GM23248 (cell line): ENCODE measurements around the gene BRCA1. TPM values are rescaled to one million over a fixed set of nuclear protein-coding genes. Genes with fewer than 3 reads are reported as not detected.
"Not testable (repeated sequence)": the region's sequence is repeated elsewhere in the genome, so short reads cannot be mapped to it uniquely, and the experiment has no call there.

Source experiments
- DNase-seq: peaks from one replicate; pipeline ENCODE4 v3.0.0-alpha.2; 2015
- H2AFZ ChIP-seq: fragments of 200-600 bp; sonication (generic); 2 replicates; pipeline ENCODE4 v1.6.1; 2016; ENCODE audit warnings: antibody characterized with exemption
- H3F3A ChIP-seq: fragments of 200-600 bp; sonication (generic); 2 replicates; pipeline ENCODE4 v1.6.1; 2016; ENCODE audit warnings: mild to moderate bottlenecking, antibody characterized with exemption, mixed run types; ENCODE audit not compliant: insufficient read depth
- H3K27ac ChIP-seq: fragments of 200-600 bp; sonication (generic); 2 replicates; pipeline ENCODE4 v1.5.1; 2016; ENCODE audit warnings: mild to moderate bottlenecking
- H3K27me3 ChIP-seq: fragments of 200-600 bp; sonication (generic); replicated peaks from 2 replicates; pipeline ENCODE4 v1.6.1; 2016; ENCODE audit warnings: mild to moderate bottlenecking; ENCODE audit not compliant: insufficient read depth
- H3K36me3 ChIP-seq: fragments of 200-600 bp; sonication (generic); 2 replicates; pipeline ENCODE4 v1.6.1; 2016; ENCODE audit warnings: low read depth, mild to moderate bottlenecking
- H3K4me1 ChIP-seq: fragments of 200-600 bp; sonication (generic); 2 replicates; pipeline ENCODE4 v1.6.1; 2016; ENCODE audit warnings: mild to moderate bottlenecking; ENCODE audit not compliant: insufficient read depth
- H3K4me2 ChIP-seq: fragments of 200-600 bp; sonication (generic); one replicate; pipeline ENCODE4 v1.6.1; 2016; ENCODE audit warnings: mild to moderate bottlenecking; ENCODE audit not compliant: unreplicated experiment
- H3K4me3 ChIP-seq: fragments of 200-600 bp; sonication (generic); 2 replicates; pipeline ENCODE4 v1.5.1; 2016; ENCODE audit warnings: mild to moderate bottlenecking
- H3K79me2 ChIP-seq: fragments of 200-600 bp; sonication (generic); 2 replicates; pipeline ENCODE4 v1.6.1; 2016; ENCODE audit warnings: mild to moderate bottlenecking; ENCODE audit not compliant: insufficient read depth
- H3K9ac ChIP-seq: fragments of 200-600 bp; sonication (generic); 2 replicates; pipeline ENCODE4 v1.6.1; 2016; ENCODE audit warnings: mild to moderate bottlenecking
- H3K9me2 ChIP-seq: fragments of 200-600 bp; sonication (generic); 2 replicates; pipeline ENCODE4 v1.6.1; 2016; ENCODE audit warnings: mixed run types, mild to moderate bottlenecking, moderate library complexity; ENCODE audit not compliant: insufficient read depth
- H3K9me3 ChIP-seq: fragments of 200-600 bp; sonication (generic); one replicate; pipeline ENCODE4 v1.6.1; 2017; ENCODE audit warnings: low read depth
- H4K20me1 ChIP-seq: fragments of 200-600 bp; sonication (generic); 2 replicates; pipeline ENCODE4 v1.6.0; 2016; ENCODE audit not compliant: insufficient read depth
- EZH2 ChIP-seq: fragments of 200-600 bp; sonication (generic); IDR thresholded peaks from 2 replicates; pipeline ENCODE4 v1.6.1; 2018; ENCODE audit warnings: antibody characterized with exemption, mild to moderate bottlenecking; ENCODE audit not compliant: insufficient read depth, poor library complexity, severe bottlenecking
- EZH2phosphoT487 ChIP-seq: fragments of 200-600 bp; sonication (generic); IDR thresholded peaks from 2 replicates; pipeline ENCODE4 v1.6.1; 2018; ENCODE audit warnings: antibody characterized with exemption, moderate library complexity, mild to moderate bottlenecking, low read depth; ENCODE audit not compliant: insufficient read depth
- WGBS, 2 experiments: methylation state at CpG; one replicate each; pipeline ENCODE4 v1.1.6; 2015 to 2017; ENCODE audit warnings: low lambda C conversion rate in 2 of 2, low coverage in 1 of 2; ENCODE audit errors: missing lambda C conversion rate in 2 of 2; 5-methylcytosine and 5-hydroxymethylcytosine counted together
- in situ Hi-C: fragments of 300-500 bp; cut with MboI; formaldehyde crosslinking; loops from 2 replicates; pipeline ENCODE4 v1.15.0; 2020
- polyA plus RNA-seq: library from polyadenylated mRNA; unstranded; fragments of >200 nt; fragmentation: Nextera tagmentation; extraction: Ambion mirVana; gene quantifications from 2 replicates; pipeline ENCODE4 v1.2.1, GENCODE V29; 2016
- total RNA-seq: library from RNA; depleted of rRNA; stranded (reverse); fragments of >200 nt; shearing (Covaris generic); gene quantifications from 2 replicates; pipeline ENCODE4 v1.2.3, GENCODE V29; 2014

The BRCA1 gene
- total and polyA plus RNA-seq, 2 experiments from 2014 or later: 12.7 to 13.6 TPM

DNA sequence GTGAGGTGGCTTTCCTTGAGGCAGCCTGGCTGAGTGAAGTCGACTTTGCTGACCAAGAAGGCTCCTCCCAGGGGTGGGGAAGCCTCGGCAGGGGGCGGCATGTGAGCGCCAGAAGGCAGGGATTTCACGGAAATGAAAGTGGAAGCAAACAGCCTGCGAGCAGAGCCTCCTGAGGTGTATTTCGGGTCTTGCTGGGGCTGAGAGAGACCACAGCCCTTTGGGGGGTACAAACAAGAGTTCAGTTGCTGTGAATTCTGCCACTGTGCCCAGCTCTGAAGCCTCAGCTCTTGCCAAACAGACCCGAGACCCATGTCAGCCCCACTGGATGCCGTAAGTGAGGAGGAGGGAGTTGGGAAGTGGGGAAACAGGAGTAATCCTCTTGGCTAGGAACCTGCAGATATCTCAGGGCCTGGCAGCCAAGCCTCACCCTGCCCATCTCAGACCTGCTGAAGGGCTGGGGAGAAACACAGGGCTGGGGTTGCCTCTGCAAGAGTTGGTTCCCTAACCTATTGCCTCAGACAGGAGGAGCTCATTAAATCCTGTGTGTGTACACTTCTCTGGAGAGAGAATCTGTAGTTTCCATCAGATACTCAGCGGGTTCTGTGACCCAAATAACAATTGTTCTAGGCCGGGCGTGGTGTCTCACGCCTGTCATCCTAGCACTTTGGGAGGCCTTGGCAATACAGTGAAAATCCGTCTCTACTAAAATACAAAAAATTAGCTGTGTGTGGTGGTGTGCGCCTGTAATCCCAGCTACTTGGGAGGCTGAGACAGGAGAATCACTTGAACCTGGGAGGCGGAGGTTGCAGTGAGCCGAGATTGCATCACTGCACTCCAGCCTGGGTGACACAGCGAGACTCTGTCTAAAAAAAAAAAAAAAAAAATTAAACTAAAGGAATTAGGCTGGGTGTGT, 118.3 kb downstream of the BRCA1 start, which contains the start of gene IFI35:
Gene IFI35 (plus strand): TSS at position 146 of the 913 bp plus-strand sequence. CDS start 164 bp downstream, at position 310.
- TF ChIP-seq EZH2 (no peak), EZH2phosphoT487 (no peak)
- H3K27me3 ChIP-seq: no peaks in the 10 kb centered on the region
- whole genome bisulfite sequencing, 2 experiments: 18 to 21% methylated on average over 18 of the region's 18 CpGs

DNA sequence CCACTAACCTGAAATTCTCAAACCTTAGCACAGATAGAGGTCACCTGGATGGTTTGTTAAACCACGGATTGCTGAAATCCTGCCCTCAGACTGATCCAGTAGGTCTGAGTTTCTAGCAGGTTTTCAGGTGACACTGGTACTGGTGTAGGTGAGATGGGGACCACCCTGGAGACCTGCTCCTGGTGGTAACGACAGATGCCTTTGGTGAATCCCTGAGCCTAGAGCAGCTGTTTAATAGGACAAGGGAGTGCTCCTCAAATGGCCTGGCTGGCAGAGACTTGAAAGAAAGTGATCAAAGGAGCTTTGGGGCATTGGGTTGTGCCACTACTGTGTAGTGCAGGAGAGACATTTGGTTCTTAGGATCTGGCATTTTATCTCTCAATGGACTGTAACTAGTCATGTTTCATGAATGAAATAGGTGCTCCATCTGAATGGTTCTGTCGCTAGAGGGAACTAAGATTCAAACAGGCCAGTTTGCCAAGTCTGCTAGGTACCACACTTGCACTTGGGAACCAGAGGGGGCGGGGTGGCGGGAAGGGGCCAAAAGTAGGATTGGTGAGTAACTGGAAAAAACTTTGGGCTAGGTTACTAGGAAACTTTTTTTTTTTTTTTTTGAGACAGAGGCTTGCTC, 121.5 kb downstream of the BRCA1 start:
- no peaks in the 10 kb centered on the region for H4K20me1 ChIP-seq
- in situ Hi-C loops: no loop called here
- peak overlapping the region; percentile 36; the same call in 1 of the 2 replicates for H3K27ac ChIP-seq
- no peaks in the 10 kb centered on the region for H3K27me3 ChIP-seq
- peaks cover 69% of the 10 kb centered on the region for H3F3A ChIP-seq
- no peak overlapping the region for H2AFZ ChIP-seq
- peak; percentile 67 for DNase-seq
- H3K9me3 ChIP-seq: no peaks in the 10 kb centered on the region
- H3K79me2 ChIP-seq: peaks cover 42% of the 10 kb centered on the region
- peak overlapping the region; percentile 6; the same call in 1 of the 2 replicates for H3K9ac ChIP-seq
- H3K36me3 ChIP-seq: peaks cover 38% of the 10 kb centered on the region
- no peak overlapping the region for H3K4me2 ChIP-seq
- TF ChIP-seq EZH2phosphoT487: no peak
- TF ChIP-seq EZH2: no peak
- WGBS, 2 experiments: 80 to 84% methylated on average over 5 of the region's 5 CpGs
- peaks cover 25% of the 10 kb centered on the region for H3K4me1 ChIP-seq
- no peak overlapping the region for H3K4me3 ChIP-seq
- no peaks in the 10 kb centered on the region for H3K9me2 ChIP-seq

More for the DNA sequence above, 118.3 kb downstream of the BRCA1 start, which contains the start of gene IFI35:
- Histone ChIP-seq H3K4me2 (peak within 1 kb of the TSS; percentile 82), H3K79me2 (peaks cover 14% of the 10 kb centered on the region; the same call in 1 of the 2 replicates), H2AFZ (peak within 1 kb of the TSS; percentile 84), H3K9me3 (no peaks in the 10 kb centered on the region), H3F3A (peaks cover 39% of the 10 kb centered on the region), H3K9me2 (no peaks in the 10 kb centered on the region), H3K36me3 (peaks cover 17% of the 10 kb centered on the region; the same call in 1 of the 2 replicates), H3K27ac (peak within 1 kb of the TSS; percentile 85), H4K20me1 (no peaks in the 10 kb centered on the region), H3K4me1 (peaks cover 10% of the 10 kb centered on the region), H3K9ac (peak within 1 kb of the TSS; percentile 86), H3K4me3 (peak within 1 kb of the TSS; percentile 82)
- in situ Hi-C loops: no loop called here
- DNase-seq: peak; percentile 93

DNA sequence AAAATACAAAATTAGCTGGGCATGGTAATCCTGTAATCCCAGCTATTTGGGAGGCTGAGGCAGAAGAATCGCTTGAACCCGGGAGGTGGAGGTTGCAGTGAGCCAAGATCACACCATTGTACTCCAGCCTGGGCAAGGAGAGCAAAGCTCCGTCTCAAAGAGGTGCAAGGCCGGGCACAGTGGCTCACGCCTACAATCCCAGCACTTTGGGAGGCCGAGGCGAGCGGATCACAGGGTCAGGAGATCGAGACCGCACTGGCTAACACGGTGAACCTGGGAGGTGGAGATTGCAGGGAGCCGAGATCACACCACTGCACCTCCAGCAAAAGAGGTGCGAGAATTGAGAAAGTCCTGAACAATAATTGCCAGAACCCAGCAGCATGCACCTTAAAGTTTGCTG, 124.3 kb downstream of the BRCA1 start:
- 89 to 93% methylated on average over 13 of the region's 13 CpGs for WGBS, 2 experiments
- Histone ChIP-seq H3K9ac (peak overlapping the region; percentile 97; the same call in 1 of the 2 replicates), H3F3A (peaks cover 68% of the 10 kb centered on the region), H3K36me3 (peaks cover 38% of the 10 kb centered on the region), H3K4me2 (peak overlapping the region; percentile 22), H3K4me1 (peaks cover 30% of the 10 kb centered on the region), H3K27ac (0 out of 2 replicates have a peak overlapping the region, but pooled peaks have one; percentile 35), H3K79me2 (peaks cover 44% of the 10 kb centered on the region)
- H2AFZ ChIP-seq, H3K27me3 ChIP-seq, H3K4me3 ChIP-seq, H4K20me1 ChIP-seq, DNase-seq, in situ Hi-C loops, H3K9me3 ChIP-seq, H3K9me2 ChIP-seq: not testable (repeated sequence)

DNA sequence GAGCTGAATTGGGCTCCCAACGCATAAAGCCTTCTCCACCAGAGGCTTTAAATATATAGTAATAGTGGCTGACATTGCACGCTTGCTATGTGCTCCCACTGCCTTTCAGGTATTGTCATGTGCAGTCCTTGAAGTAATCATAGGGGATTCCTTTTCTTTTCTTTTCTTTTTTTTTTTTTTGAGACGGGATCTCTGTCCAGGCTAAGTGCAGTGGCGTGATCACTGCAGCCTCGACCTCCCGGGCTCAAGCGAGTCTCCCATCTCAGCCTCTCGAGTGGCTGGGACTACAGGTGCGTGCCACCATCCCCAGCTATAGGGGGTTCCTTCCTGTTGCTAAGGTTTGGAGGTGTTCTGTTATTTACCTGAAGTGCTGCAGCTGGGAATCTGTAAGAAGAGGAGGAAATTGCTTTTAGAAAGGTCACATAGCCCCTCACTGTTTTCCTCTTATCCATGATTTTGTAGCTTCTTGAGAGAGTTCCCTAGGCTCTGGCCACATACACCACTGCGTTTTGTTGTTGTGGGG, 126.1 kb downstream of the BRCA1 start:
- Histone ChIP-seq H2AFZ (peak overlapping the region; percentile 63; the same call in 1 of the 2 replicates), H3K4me1 (peaks cover 30% of the 10 kb centered on the region), H3K9me3 (no peaks in the 10 kb centered on the region), H3K4me3 (peak overlapping the region; percentile 88), H3K4me2 (peak overlapping the region; percentile 94), H3K27me3 (no peaks in the 10 kb centered on the region), H3F3A (peaks cover 54% of the 10 kb centered on the region), H4K20me1 (no peaks in the 10 kb centered on the region), H3K27ac (peak overlapping the region; percentile 93), H3K9ac (peak overlapping the region; percentile 97), H3K9me2 (no peaks in the 10 kb centered on the region), H3K36me3 (peaks cover 38% of the 10 kb centered on the region), H3K79me2 (peaks cover 44% of the 10 kb centered on the region)
- in situ Hi-C loops: loop anchor here (5.0 kb wide), 1 partner anchor 52 kb away; no protein-coding TSS in a partner anchor
- 9 to 11% methylated on average over 10 of the region's 10 CpGs for WGBS, 2 experiments
- no peak for TF ChIP-seq EZH2phosphoT487
- no peak for TF ChIP-seq EZH2
- no peak for DNase-seq
